Thymus (tissue), 11 donors: ENCODE data around the gene DHX36. TPM values are rescaled to one million over a fixed set of nuclear protein-coding genes. Genes with fewer than 3 reads are reported as not detected.

Source experiments
- DNase-seq, 9 donors: peaks; one replicate each; pipeline ENCODE4 v3.0.0-alpha.2; 2013; ENCODE audit warnings: low spot score in 9 of 9, low read depth in 6 of 9, missing footprints in 1 of 9
- H3K27ac ChIP-seq, 2 donors: one replicate each; pipeline ENCODE4 v1.5.1; 2013; ENCODE audit warnings: control low read depth in 1 of 2, low read depth in 1 of 2, low read length in 1 of 2, mild to moderate bottlenecking in 1 of 2, moderate library complexity in 1 of 2
- H3K27me3 ChIP-seq, 2 donors: one replicate each; pipeline ENCODE4 v1.5.1; 2013; ENCODE audit warnings: low read length in 1 of 2; ENCODE audit not compliant: control insufficient read depth in 2 of 2, insufficient read depth in 1 of 2
- H3K36me3 ChIP-seq, 2 donors: one replicate each; pipeline ENCODE4 v1.5.1; 2013; ENCODE audit warnings: low read length in 1 of 2, mild to moderate bottlenecking in 1 of 2, moderate library complexity in 1 of 2; ENCODE audit not compliant: control insufficient read depth in 2 of 2, insufficient read depth in 2 of 2
- H3K4me1 ChIP-seq, 2 donors: one replicate each; pipeline ENCODE4 v1.5.1; 2013; ENCODE audit warnings: low read length in 2 of 2; ENCODE audit not compliant: control insufficient read depth in 2 of 2, insufficient read depth in 2 of 2
- H3K4me3 ChIP-seq, 2 donors: one replicate each; pipeline ENCODE4 v1.5.1; 2013; ENCODE audit warnings: low read length in 2 of 2, control low read depth in 1 of 2, mild to moderate bottlenecking in 1 of 2
- H3K9me3 ChIP-seq, 2 donors: one replicate each; pipeline ENCODE4 v1.5.1; 2013; ENCODE audit warnings: low read length in 1 of 2, mild to moderate bottlenecking in 1 of 2; ENCODE audit not compliant: control insufficient read depth in 2 of 2, insufficient read depth in 1 of 2
- WGBS: extraction: QIAGEN DNeasy Blood & Tissue Kit; methylation state at CpG from one replicate; pipeline ENCODE4 v1.1.7; 2013; 5-methylcytosine and 5-hydroxymethylcytosine counted together
- polyA plus RNA-seq: library from polyadenylated mRNA; stranded (reverse); fragments of 200-250 nt; gene quantifications from one replicate; pipeline ENCODE4 v1.2.3, GENCODE V29; 2013
- total RNA-seq: library from RNA; stranded (reverse); fragments of 120-200 nt; gene quantifications from one replicate; pipeline ENCODE4 v1.2.4, GENCODE V29; 2013
- donor health status: healthy.

The DHX36 gene
- total and polyA plus RNA-seq, 2 donors: 58.9 to 66.1 TPM

DNA sequence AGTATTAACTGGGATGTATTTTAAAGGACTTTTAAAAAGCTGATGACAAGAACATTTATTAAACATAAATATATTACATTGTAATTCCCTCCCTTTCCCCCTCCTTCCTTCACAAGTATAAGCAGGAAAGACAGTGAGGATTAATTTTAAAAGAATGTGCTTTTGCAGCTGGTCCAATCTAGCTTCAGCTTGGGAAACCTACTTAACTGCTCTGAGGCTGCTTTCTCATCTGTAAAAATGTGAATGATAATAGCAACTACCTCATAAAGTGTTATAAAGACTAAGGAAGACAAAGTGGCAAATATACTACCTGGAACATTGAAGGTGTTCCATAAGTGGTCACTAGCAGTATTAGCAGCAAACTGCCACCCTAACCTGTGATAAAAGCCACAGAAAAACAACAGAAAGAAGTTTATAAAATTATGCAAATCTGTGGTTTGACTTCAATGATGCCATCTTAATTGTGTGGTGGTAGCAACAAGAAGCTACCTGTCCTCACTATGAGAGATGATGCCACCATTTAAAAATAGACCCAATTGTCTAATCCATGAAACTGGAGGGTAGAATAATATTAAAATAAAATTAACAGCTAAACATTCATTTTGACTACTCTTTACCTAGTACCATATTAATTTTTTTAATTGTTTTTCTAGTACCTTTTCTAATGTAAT is 20.0 kb downstream of the DHX36 start:
- DNase-seq: no peak
- Histone ChIP-seq H3K9me3 (no peaks in the 10 kb centered on the region), H3K27ac (no peak overlapping the region), H3K4me1 (no peaks in the 10 kb centered on the region), H3K4me3 (no peak overlapping the region), H3K27me3 (no peaks in the 10 kb centered on the region), H3K36me3 (peaks cover 24 to 80% of the 10 kb centered on the region in 2 donors)

DNA sequence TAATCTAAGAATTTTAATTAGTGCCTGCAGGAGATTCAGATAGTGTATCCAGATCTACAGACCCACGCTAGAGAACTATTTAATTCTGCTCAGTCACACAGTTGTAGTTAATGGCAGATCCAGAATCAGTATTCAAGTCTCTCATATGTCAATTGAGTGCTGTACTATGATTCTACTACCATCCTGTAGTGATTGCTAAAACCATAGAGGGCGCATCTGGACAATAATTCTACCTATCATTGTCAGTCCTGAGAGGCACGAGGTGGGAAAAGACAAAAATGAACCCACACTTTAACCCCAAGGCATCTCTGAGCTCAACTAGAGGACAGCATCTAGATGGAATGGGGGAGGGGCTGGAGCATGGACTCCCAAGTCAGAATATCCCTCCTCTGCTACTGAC is 22.7 kb downstream of the DHX36 start:
- Histone ChIP-seq H3K4me3 (no peak overlapping the region), H3K27me3 (no peaks in the 10 kb centered on the region), H3K27ac (no peak overlapping the region), H3K9me3 (no peaks in the 10 kb centered on the region), H3K36me3 (peaks cover 21 to 73% of the 10 kb centered on the region in 2 donors), H3K4me1 (no peaks in the 10 kb centered on the region)
- WGBS: 97% methylated on average over 3 of the region's 3 CpGs
- no peak for DNase-seq

DNA sequence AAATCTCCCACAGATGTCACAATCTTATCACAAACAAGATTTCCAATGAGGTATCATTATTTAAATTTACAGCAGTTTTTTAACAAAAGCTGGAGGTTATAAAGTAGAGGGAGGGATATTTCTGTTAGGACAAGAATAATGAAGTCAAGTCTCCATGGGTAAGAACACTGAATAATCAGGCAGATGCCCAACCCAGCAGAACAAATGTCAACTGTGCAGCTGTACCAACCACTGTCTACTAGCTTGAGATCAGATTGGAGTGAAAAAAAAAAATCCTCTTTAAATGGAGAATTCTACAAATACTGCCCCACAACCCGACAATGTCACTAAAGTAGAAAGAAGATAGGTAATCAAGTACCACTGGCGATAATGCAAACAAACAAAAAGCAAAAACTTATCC is 30.3 kb downstream of the DHX36 start:
- H3K27ac ChIP-seq: no peak overlapping the region
- 97% methylated on average over 2 of the region's 2 CpGs for WGBS
- peaks cover 8 to 67% of the 10 kb centered on the region in 2 donors for H3K36me3 ChIP-seq
- no peak overlapping the region for H3K4me3 ChIP-seq
- no peaks in the 10 kb centered on the region for H3K27me3 ChIP-seq
- DNase-seq: no peak
- no peaks in the 10 kb centered on the region for H3K9me3 ChIP-seq
- no peaks in the 10 kb centered on the region for H3K4me1 ChIP-seq

DNA sequence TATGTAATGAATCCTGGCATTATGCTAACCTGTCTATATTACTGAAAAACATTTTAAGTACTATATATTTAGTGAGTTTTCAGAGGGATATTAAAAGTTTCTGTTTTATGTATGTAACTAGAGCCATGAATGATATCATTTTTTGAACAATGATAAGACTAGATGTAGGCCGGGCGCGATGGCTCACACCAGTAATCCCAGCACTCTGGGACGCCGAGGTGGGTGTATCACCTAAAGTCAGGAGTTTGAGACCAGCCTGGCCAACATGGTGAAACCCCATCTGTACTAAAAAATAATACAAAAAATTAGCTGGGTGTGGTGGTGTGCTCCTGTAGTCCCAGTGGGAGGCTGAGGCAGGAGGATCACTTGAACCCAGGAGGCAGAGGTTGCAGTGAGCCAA is 34.1 kb downstream of the DHX36 start:
- Histone ChIP-seq H3K9me3 (no peaks in the 10 kb centered on the region), H3K4me3 (no peak overlapping the region), H3K4me1 (no peaks in the 10 kb centered on the region), H3K36me3 (peaks cover 12 to 74% of the 10 kb centered on the region in 2 donors), H3K27me3 (no peaks in the 10 kb centered on the region), H3K27ac (no peak overlapping the region)
- no peak for DNase-seq
- WGBS: 98% methylated on average over 5 of the region's 5 CpGs

DNA sequence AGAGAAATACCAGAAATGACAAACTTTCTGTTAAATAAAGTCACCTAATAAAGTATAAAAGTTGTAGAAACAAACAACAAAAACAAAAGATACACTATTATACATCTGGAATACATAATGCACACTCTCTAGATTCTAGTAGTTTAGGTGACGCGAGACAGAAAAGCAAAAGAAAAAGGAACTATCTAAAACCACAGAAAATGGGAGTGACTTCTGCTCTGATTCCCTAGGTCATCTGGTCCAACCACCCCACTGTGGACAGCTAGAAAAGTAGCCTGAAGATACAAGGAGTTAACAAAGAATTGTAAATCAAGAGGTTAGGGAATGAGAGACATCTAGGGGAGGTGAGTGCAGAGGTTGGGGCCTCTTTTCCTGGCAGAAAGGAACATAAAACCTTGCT is 39.1 kb downstream of the DHX36 start:
- H3K9me3 ChIP-seq: no peaks in the 10 kb centered on the region
- DNase-seq: no peak
- H3K4me3 ChIP-seq: no peak overlapping the region
- no peaks in the 10 kb centered on the region for H3K27me3 ChIP-seq
- H3K27ac ChIP-seq: no peak overlapping the region
- H3K36me3 ChIP-seq: peaks cover 12 to 73% of the 10 kb centered on the region in 2 donors
- H3K4me1 ChIP-seq: no peaks in the 10 kb centered on the region
- WGBS: 89% methylated on average over 2 of the region's 2 CpGs

DNA sequence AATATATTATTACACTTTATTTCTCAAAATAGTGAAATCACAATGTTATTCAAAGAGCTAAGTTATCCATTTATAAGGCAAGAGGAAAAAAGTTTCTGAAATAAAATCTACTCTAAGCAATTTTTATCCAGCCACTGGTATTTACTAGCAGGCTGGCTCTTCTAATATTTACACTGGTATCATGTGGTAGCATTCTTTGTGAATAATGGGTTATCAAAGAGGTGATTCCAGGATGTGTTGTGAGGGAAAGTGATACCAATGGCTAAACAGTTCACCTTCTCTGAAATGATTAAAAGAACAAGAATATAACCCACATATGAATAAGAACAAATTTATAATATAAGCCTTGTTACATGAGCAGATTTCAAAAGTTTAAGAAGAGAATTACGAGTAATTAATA is 44.1 kb downstream of the DHX36 start:
- no peak for DNase-seq
- no peaks in the 10 kb centered on the region for H3K4me1 ChIP-seq
- WGBS: 98% methylated on average over 1 of the region's 1 CpG

DNA sequence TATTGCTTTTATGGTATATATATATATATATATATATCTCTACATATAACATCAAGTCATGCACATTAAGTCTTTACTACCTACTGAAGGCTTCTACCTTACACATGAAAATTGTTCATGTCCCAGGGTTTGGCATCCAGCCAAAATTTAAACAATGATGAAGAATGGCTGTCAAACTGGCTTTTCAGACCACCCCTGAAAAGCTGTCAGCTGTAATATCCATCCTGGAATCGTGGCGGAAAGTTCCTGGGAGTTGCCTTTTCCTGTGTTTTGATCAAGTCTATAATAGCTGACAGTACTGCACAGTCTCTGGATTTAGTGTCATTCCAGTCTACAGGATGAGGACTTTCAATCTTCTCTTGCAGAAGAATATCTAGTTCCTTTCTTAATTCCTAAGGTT is 48.3 kb downstream of the DHX36 start:
- Histone ChIP-seq H3K27me3 (no peaks in the 10 kb centered on the region), H3K9me3 (no peaks in the 10 kb centered on the region), H3K27ac (no peak overlapping the region), H3K36me3 (peaks cover 30 to 66% of the 10 kb centered on the region in 2 donors), H3K4me3 (no peak overlapping the region), H3K4me1 (no peaks in the 10 kb centered on the region)
- WGBS: 96% methylated on average over 2 of the region's 2 CpGs
- DNase-seq: no peak

More for the DNA sequence above, 44.1 kb downstream of the DHX36 start:
- Histone ChIP-seq H3K4me3 (no peak overlapping the region), H3K27ac (no peak overlapping the region), H3K27me3 (no peaks in the 10 kb centered on the region), H3K36me3 (peaks cover 22 to 70% of the 10 kb centered on the region in 2 donors), H3K9me3 (no peaks in the 10 kb centered on the region)

DNA sequence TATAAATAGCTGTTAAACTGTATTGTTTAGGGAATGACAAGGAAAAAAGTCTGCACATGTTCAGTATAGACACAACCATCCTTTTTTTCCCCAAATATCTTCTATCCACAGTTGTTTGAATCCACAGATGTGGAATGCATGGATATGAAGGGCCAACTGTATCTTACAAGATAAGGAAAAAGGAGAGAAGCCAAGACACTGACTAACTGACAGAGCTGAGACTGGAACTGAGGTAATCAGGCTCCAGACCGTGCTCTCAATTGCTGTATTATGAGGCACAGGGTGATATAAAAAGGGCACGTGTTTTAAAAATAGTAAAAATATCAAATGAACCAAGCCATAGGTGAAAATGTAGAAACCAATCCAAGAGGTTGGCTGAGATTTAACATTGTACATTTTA is 49.0 kb downstream of the DHX36 start:
- H3K4me3 ChIP-seq: no peak overlapping the region
- DNase-seq: no peak
- 96% methylated on average over 2 of the region's 2 CpGs for WGBS

DNA sequence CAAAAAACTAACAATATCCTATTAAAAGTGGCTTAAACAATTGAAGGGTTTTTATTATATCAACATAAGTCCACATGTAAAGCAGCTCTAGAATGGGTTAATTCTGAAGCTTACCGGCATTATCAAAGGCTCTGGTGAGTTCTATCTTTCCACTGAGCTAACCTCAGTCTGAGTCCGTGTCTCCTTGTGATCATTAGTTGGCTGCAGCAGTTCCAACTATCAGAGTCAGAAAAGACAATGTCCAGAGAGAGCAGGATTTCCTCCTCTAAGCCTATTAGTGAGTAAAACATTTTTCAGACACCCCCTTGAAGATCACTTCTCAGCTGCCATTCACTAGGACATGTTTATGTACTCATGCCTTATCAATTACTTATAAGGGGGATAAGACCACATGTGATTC is 49.9 kb downstream of the DHX36 start:
- Histone ChIP-seq H3K4me1 (no peaks in the 10 kb centered on the region), H3K4me3 (no peak overlapping the region), H3K27me3 (no peaks in the 10 kb centered on the region), H3K36me3 (peaks cover 32 to 57% of the 10 kb centered on the region in 2 donors), H3K27ac (no peak overlapping the region), H3K9me3 (no peaks in the 10 kb centered on the region)
- no peak for DNase-seq
- WGBS: 96% methylated on average over 2 of the region's 2 CpGs

More for the DNA sequence above, 49.0 kb downstream of the DHX36 start:
- H3K4me1 ChIP-seq: no peaks in the 10 kb centered on the region
- no peaks in the 10 kb centered on the region for H3K9me3 ChIP-seq
- no peak overlapping the region for H3K27ac ChIP-seq
- H3K27me3 ChIP-seq: no peaks in the 10 kb centered on the region
- peaks cover 31 to 59% of the 10 kb centered on the region in 2 donors for H3K36me3 ChIP-seq
